Liver (tissue), 9 donors: ENCODE results near the gene SYNJ2. TPM values are rescaled to one million over a fixed set of nuclear protein-coding genes. Genes with fewer than 3 reads are reported as not detected.

Source experiments
- DNase-seq: peaks from one replicate; pipeline ENCODE4 v3.0.0-alpha.2; 2017; ENCODE audit warnings: low spot score
- H3K27ac ChIP-seq, 2 donors: one replicate each; pipeline ENCODE4 v1.7.0; 2013; ENCODE audit warnings: inconsistent platforms in 2 of 2, low read length in 2 of 2, control low read depth in 1 of 2, low read depth in 1 of 2, mild to moderate bottlenecking in 1 of 2
- H3K27me3 ChIP-seq, 4 donors: one replicate each; pipeline versions ENCODE4 v1.6.1 to v1.7.0; 2013; ENCODE audit warnings: low read length in 3 of 4, inconsistent platforms in 1 of 4, mild to moderate bottlenecking in 1 of 4, moderate library complexity in 1 of 4; ENCODE audit not compliant: control insufficient read depth in 4 of 4, insufficient read depth in 4 of 4
- H3K36me3 ChIP-seq, 4 donors: one replicate each; pipeline versions ENCODE4 v1.6.1 to v1.7.0; 2013; ENCODE audit warnings: low read length in 3 of 4, mild to moderate bottlenecking in 3 of 4, low read depth in 1 of 4, moderate library complexity in 1 of 4; ENCODE audit not compliant: control insufficient read depth in 4 of 4, insufficient read depth in 3 of 4
- H3K4me1 ChIP-seq, 4 donors: one replicate each; pipeline versions ENCODE4 v1.6.1 to v1.7.0; 2013; ENCODE audit warnings: low read length in 3 of 4, mild to moderate bottlenecking in 3 of 4, moderate library complexity in 1 of 4; ENCODE audit not compliant: control insufficient read depth in 4 of 4, insufficient read depth in 4 of 4
- H3K4me3 ChIP-seq, 3 donors: one replicate each; pipeline versions ENCODE4 v1.6.1 to v1.7.0; 2013; ENCODE audit warnings: low read length in 3 of 3, control low read depth in 1 of 3, low read depth in 1 of 3, mild to moderate bottlenecking in 1 of 3
- H3K9ac ChIP-seq, 2 donors: one replicate each; pipeline ENCODE4 v1.7.0; 2013; ENCODE audit warnings: low read length in 2 of 2, mild to moderate bottlenecking in 2 of 2, moderate library complexity in 2 of 2, control low read depth in 1 of 2, low read depth in 1 of 2
- H3K9me3 ChIP-seq, 4 donors: one replicate each; pipeline versions ENCODE4 v1.6.1 to v1.7.0; 2013; ENCODE audit warnings: low read length in 3 of 4; ENCODE audit not compliant: control insufficient read depth in 4 of 4
- EGR1 ChIP-seq, 2 donors: IDR thresholded peaks; 2 replicates each; pipeline ENCODE4 v1.6.1; 2016 to 2018; ENCODE audit warnings: antibody characterized with exemption in 2 of 2, low read depth in 2 of 2
- FOXA2 ChIP-seq: IDR thresholded peaks from 2 replicates; pipeline ENCODE4 v1.6.1; 2016; ENCODE audit warnings: antibody characterized with exemption
- GABPA ChIP-seq, 2 donors: IDR thresholded peaks in 1 of 2; conservative IDR thresholded peaks in 1 of 2; 2 replicates each; pipeline ENCODE4 v1.6.1; 2016; ENCODE audit warnings: antibody characterized with exemption in 2 of 2, mild to moderate bottlenecking in 1 of 2, moderate library complexity in 1 of 2
- HNF4G ChIP-seq: IDR thresholded peaks from 2 replicates; pipeline ENCODE4 v1.6.1; 2016; ENCODE audit warnings: antibody characterized with exemption
- JUND ChIP-seq, 2 donors: IDR thresholded peaks; 2 replicates each; pipeline ENCODE4 v1.6.1; 2016; ENCODE audit warnings: antibody characterized with exemption in 2 of 2
- NR2F2 ChIP-seq: IDR thresholded peaks from 2 replicates; pipeline ENCODE4 v1.6.1; 2016; ENCODE audit warnings: antibody characterized with exemption
- RAD21 ChIP-seq, 2 donors: IDR thresholded peaks; 2 replicates each; pipeline ENCODE4 v1.6.1; 2016; ENCODE audit warnings: antibody characterized with exemption in 2 of 2, mild to moderate bottlenecking in 2 of 2
- RXRA ChIP-seq, 2 donors: IDR thresholded peaks; 2 replicates each; pipeline ENCODE4 v1.6.1; 2017 to 2018; ENCODE audit warnings: antibody characterized with exemption in 2 of 2, mild to moderate bottlenecking in 1 of 2
- TAF1 ChIP-seq: conservative IDR thresholded peaks from 2 replicates; pipeline ENCODE4 v1.6.1; 2016; ENCODE audit warnings: antibody characterized with exemption, mild to moderate bottlenecking
- YY1 ChIP-seq: IDR thresholded peaks from 2 replicates; pipeline ENCODE4 v1.6.1; 2016; ENCODE audit warnings: antibody characterized with exemption, mild to moderate bottlenecking
- ZBTB33 ChIP-seq: IDR thresholded peaks from 2 replicates; pipeline ENCODE4 v1.6.1; 2016; ENCODE audit warnings: antibody characterized with exemption
- WGBS: extraction: QIAGEN DNeasy Blood & Tissue Kit; methylation state at CpG from one replicate; pipeline ENCODE4 v1.1.7; 2013; 5-methylcytosine and 5-hydroxymethylcytosine counted together
- polyA plus RNA-seq, 2 donors: library from polyadenylated mRNA; stranded (reverse) in 1 of 2; unstranded in 1 of 2; fragments of 200-250 nt in 1 of 2; fragments of >200 nt in 1 of 2; fragmentation: Nextera tagmentation in 1 of 2; extraction: Ambion mirVana in 1 of 2; gene quantifications; one replicate each; pipeline versions ENCODE4 v1.2.1 to v1.2.3, GENCODE V29; 2013 to 2015
- total RNA-seq, 2 donors: library from RNA; depleted of rRNA; stranded (reverse); fragments of >200 nt; gene quantifications; one replicate each; pipeline ENCODE4 v1.2.3, GENCODE V29; 2014
- TF ChIP-seq, protein P1 (sequence below): IDR thresholded peaks from 2 replicates; pipeline ENCODE4 v1.6.1; 2016; ENCODE audit warnings: antibody characterized with exemption
- TF ChIP-seq, protein P2 (sequence below): IDR thresholded peaks from 2 replicates; pipeline ENCODE4 v1.6.1; 2016; ENCODE audit warnings: antibody characterized with exemption
- TF ChIP-seq, protein P3 (sequence below): IDR thresholded peaks from 2 replicates; pipeline ENCODE4 v1.6.1; 2016; ENCODE audit warnings: antibody characterized with exemption, mild to moderate bottlenecking
- donor health status: healthy.
- donor health status: healthy.
- donor health status: healthy.
- donor health status: healthy.
- donor health status: healthy.

The SYNJ2 gene
- total and polyA plus RNA-seq, 4 donors = 2.4 to 8.9 (median 3.2) TPM

DNA sequence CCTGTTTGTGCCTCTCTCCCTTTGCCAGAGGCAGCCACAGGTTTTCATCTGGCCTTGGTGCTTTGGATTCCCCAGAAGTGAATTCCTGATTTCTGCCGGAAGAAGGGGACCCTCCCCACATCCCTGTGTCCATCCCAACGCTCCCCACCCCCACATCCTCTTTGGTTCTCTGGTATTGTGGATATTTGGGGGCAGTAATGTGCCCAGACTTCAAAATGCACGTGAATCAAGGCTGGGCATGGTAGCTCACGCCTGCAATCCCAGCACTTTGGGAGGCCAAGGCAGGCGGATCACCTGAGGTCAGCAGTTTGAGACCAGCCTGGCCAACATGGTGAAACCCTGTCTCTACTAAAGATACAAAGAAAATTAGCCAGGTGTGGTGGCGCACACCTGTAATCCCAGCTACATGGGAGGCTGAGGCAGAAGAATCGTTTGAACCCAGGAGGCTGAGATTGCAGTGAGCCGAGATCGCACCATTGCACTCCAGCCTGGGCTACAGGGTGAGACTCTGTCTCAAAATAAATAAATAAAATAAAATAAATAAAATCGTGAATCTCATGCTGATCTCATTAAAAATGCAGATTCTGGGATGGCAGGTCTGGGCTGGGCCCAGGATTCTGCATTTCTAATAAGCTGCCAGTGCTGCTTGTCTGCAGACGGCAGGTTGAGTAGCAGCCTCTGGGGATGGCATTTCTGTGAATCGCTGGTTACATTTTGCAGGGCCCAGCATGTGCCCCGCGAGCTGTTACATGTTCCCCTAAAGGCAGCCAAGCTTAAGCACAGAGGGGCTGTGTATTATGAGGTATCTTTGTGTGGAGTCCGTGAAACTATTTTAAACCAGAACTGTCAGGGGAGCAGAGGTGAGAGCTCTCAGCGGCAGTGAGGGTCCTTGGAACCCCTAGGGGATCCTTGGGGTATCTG is 49.0 kb downstream of the SYNJ2 start:
- peak overlapping the region; percentile 11 to 51 for H3K27ac ChIP-seq
- peaks cover 0 to 2% (median 0%) of the 10 kb centered on the region in 4 donors for H3K36me3 ChIP-seq
- WGBS = 95% methylated on average over 16 of the region's 16 CpGs
- no peak overlapping the region for H3K9ac ChIP-seq
- no peaks in the 10 kb centered on the region for H3K27me3 ChIP-seq
- H3K4me1 ChIP-seq = peaks cover 2 to 29% (median 18%) of the 10 kb centered on the region in 4 donors
- no peaks in the 10 kb centered on the region for H3K9me3 ChIP-seq
- DNase-seq = no peak
- no peak overlapping the region for H3K4me3 ChIP-seq
- TF ChIP-seq EGR1 (IDR thresholded peaks at IDR 0.05; ENCODE audit: low read depth in 2 of 2) (no peak), ZBTB33 (no peak), YY1 (no peak), TAF1 (no peak), RAD21 (IDR thresholded peaks at IDR 0.05) (no peak), JUND (IDR thresholded peaks at IDR 0.05) (no peak), RXRA (IDR thresholded peaks at IDR 0.05) (no peak), NR2F2 (no peak), HNF4G (no peak), GABPA (IDR thresholded peaks at IDR 0.05 in 1 of 2, conservative IDR thresholded peaks at IDR 0.05 in 1 of 2) (no peak), FOXA2 (no peak)
- TF ChIP-seq, protein P1, sequence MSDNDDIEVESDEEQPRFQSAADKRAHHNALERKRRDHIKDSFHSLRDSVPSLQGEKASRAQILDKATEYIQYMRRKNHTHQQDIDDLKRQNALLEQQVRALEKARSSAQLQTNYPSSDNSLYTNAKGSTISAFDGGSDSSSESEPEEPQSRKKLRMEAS = no peak
- TF ChIP-seq, protein P2, sequence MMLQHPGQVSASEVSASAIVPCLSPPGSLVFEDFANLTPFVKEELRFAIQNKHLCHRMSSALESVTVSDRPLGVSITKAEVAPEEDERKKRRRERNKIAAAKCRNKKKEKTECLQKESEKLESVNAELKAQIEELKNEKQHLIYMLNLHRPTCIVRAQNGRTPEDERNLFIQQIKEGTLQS = no peak
- TF ChIP-seq, protein P3, sequence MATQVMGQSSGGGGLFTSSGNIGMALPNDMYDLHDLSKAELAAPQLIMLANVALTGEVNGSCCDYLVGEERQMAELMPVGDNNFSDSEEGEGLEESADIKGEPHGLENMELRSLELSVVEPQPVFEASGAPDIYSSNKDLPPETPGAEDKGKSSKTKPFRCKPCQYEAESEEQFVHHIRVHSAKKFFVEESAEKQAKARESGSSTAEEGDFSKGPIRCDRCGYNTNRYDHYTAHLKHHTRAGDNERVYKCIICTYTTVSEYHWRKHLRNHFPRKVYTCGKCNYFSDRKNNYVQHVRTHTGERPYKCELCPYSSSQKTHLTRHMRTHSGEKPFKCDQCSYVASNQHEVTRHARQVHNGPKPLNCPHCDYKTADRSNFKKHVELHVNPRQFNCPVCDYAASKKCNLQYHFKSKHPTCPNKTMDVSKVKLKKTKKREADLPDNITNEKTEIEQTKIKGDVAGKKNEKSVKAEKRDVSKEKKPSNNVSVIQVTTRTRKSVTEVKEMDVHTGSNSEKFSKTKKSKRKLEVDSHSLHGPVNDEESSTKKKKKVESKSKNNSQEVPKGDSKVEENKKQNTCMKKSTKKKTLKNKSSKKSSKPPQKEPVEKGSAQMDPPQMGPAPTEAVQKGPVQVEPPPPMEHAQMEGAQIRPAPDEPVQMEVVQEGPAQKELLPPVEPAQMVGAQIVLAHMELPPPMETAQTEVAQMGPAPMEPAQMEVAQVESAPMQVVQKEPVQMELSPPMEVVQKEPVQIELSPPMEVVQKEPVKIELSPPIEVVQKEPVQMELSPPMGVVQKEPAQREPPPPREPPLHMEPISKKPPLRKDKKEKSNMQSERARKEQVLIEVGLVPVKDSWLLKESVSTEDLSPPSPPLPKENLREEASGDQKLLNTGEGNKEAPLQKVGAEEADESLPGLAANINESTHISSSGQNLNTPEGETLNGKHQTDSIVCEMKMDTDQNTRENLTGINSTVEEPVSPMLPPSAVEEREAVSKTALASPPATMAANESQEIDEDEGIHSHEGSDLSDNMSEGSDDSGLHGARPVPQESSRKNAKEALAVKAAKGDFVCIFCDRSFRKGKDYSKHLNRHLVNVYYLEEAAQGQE = no peak
